ENCODE data around the gene RHOBTB3.
"Not testable (repeated sequence)": the region's sequence is repeated elsewhere in the genome, so short reads cannot be mapped to it uniquely, and the experiment has no call there.

RHOBTB3 gene

DNA sequence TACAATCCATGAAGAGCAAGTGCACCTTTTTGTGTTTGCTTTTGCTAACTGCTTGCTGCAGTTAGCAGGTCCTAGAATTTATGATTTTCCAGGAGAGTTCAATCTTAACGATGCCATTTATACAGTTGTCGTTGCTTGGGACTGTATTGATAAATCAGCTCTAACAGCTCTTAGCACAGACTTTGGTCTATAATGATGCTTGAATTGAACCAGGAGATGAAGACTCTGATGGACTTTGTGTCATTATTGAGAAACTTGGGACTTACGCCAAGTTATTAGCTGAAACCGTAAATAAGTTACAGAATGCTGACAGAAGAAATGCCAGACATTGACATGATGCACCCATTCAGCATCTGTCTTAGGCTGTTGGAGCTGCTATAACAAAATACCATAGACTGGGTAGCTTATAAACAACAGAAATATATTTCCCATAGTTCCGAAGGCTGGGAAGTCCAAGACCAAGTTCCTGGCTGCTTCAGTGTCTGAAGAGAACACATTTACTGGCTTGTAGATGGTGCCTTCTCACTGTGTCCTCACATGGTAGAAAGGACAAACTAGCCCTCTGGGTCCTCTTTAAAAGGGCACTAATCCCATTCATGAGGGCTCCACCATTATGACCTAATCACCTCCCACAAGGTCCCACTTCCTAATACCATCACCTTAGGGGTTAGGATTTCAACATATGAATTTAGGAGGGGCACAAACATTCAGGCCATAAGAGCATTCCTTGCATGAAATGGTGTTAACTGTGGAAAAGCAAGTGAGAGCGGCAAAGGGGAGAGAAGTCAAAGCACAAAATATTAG is 73.8 kb downstream of the RHOBTB3 start:
- no peak for DNase-seq

DNA sequence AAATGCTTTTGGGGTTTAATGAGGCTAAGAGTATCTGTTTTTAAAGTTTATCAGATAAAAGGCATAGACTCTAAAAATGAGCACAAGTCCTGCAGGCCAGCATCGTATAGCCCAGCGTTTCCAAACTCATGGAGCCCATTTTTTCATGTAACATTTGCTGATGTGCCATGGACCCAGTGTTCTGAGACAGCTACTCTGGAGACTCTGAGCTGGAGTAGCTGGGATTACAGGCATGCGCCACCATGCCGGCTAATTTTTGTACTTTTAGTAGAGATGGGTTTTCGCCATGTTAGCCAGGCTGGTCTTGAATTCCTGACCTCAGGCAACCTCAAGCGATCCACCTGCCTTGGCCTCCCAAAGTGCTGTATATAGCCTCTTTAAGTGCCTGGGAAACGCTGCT is 75.6 kb downstream of the RHOBTB3 start:
- no peak for DNase-seq

DNA sequence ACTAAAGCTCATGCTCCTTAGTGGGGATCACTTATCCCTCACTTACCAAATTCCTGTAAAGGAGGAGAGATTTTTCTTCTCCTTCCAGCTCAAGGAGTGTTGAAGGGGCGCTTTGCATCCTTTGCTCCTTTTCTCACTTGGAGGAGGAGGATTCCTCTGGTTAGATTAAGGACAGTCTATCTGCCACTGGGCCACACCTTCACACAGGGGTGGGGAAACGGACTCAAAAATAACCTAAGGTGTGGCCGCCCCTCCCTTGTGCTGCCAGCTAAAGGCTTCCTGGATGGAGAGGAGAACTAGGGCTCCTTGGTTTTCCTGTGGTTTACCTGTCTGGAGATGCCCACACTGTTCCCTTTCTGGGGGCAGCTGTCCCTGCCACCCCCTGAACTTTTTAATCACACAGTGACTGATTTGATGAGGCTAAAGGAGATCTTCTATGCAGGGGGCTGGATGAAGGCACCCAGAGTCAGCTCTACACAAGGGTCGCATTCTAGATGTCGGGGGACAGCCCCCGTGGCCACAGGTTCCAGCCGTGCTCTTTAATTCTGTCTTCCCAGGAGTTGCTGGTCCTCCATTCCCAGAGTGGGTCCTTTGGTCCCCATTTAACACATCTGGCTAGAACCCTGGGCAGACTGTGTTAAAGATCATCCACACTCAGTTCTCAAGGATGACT is 77.0 kb downstream of the RHOBTB3 start:
- DNase-seq = no peak

DNA sequence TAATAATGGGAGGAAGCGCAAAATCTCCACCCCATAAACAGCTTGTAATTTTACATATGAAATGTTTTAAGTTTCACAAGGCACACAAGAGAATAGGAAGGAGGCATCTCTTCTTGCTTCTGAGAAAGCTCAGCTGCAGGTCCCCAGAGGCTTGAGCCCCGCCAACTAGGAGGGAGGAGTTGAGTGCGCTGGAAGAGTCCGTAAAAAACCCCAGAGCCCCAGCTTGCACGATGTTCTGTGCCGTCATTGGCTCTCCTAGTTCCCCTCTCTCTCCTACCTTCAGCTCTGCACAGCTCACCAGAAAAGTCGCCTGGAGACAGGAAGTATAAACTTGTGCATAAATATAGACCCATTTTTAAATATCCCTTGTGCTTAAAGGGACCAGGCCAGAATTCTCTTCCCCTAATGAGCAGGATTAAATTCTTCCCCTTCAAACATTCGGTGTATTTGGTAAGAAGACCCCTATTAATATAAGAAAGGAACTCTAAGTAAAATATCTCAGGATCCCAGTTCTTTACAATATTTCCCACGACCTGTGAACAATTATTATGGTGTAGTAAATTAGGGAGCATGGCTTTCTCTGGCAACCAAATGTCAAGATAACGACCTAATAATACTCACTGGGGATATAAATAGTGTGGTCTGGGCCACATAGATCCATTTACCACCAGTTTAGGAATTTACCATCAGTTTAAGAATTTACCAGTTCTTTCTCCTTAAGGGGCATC is 77.7 kb downstream of the RHOBTB3 start:
- DNase-seq = peak; percentile 75

DNA sequence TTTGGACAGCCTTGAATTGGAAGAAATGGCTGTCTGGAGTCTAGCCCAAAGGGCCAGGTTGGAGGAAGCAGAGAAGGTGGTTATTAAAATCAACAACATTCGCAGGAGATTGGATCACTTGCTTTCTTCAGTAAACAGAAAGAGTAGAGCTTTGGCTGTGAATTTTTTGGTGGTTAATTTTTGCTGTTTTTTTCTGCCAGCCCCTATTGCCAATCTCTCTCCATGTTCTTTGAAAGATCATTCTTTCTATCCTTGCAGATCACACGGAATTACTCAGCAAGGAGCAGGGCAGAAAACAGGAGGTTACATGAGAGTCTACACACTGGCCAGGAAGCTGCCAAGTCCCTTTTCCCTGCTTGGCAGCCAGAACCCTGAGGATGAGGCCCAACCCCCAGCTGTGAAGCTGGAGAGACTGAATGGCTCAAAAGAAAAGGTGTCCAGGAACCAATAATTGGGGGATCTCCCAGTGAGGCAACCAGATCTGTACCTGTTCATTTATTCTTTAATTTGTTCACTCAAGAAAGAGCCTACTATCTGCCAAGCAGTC is 78.4 kb downstream of the RHOBTB3 start:
- no peak for DNase-seq

DNA sequence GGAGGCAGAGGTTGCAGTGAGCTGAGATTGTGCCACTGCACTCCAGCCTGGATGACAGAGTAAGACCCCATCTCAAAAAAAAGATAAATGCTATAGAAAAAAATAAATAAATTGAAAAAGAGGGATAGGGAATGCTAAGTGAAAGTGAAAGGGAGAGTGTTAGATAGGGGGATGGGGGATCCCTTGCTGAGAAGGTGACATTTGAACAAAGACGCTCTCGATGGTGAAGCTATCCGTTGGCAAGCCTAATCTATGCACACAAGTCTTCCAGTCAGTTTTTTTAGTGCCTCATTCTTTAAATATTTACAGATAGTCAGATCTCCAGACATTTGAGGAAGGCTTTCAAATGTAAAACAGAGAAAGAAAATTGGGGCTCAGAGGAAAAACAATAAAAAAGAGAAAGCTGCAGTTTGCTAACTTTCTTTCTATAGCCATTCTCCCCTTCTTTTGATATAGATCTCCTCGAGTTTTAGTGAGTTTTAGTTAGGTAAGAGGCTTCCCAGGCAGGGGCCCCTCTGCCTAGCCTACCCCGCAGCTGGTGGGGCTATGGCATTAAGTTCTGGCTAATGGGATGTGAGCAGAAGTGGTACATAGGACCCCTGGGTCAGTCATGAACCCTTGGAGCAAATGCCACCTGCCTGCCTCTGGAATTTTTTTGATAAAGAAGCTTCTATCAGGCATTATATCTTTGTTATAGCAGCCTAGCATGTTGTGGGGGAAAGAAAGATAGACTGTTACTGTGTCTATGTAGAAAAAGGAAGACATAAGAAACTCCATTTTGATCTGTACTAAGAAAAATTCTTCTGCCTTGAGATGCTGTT is 79.4 kb downstream of the RHOBTB3 start:
- no peak for DNase-seq

DNA sequence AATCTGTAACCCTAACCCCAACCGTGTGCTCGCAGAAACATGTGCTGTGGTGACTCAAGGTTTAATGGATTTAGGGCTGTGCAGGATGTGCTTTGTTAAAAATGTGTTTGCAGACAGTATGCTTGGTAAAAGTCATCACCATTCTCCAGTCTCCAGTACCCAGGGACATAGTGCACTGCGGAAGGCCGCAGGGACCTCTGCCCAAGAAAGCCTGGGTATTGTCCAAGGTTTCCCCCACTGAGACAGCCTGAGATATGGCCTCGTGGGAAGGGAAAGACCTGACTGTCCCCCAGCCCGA is 79.9 kb downstream of the RHOBTB3 start:
- not testable (repeated sequence) for DNase-seq

DNA sequence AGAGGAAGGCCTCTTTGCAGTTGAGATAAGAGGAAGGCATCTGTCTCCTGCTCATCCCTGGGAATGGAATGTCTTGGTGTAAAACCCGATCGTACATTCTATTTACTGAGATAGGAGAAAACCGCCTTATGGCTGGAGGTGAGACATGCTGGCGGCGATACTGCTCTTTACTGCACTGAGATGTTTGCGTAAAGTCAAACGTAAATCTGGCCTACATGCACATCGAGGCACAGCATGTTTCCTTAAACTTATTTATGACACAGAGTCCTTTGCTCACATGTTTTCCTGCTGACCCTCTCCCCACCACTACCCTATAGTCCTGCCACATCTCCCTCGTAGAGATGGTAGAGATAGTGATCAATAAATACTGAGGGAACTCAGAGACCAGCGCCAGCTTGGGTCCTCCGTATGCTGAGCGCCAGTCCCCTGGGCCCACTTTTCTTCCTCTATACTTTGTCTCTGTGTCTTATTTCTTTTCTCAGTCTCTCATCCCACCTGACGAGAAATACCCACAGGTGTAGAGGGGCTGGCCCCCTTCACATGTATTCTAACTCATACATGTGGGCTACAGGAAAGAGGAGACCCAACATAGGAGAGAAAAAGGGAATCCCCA is 80.4 kb downstream of the RHOBTB3 start:
- DNase-seq = not testable (repeated sequence)

DNA sequence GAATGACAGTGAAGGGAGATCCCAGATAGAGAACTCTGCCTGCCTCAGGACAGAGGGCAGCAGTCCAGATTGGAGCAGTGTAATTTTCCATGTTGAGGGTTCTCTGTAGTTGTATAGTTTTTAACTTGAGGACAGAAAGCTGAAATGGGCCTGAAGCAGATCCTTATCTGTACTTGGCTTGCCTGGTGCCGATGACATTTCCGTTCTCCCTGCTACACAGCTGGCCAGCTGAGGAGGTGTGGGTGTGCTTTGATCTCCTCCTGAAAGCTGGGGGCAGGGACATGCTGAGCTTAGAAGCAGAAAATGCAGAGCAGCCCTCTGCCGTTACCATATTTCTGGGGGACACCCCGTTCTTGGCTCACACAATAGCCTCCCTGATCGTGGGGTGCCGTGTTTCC is 80.9 kb downstream of the RHOBTB3 start:
- peak; percentile 27 for DNase-seq

DNA sequence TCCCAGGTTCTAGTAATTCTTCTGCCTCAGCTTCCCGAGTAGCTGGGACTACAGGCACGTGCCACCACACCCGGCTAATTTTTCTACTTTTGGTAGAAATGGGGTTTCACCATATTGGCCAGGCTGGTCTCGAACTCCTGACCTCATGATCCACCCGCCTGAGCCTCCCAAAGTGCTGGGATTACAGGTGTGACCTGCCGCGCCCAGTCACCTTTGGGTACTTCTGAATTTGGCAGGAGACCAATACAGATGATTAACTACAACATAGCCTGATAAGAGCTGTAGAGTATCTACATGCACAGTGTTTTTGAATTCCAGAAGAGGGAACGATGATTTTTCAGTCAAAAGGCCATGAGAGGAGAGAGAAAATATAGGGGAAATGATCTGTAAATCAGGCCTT is 81.9 kb downstream of the RHOBTB3 start:
- DNase-seq = not testable (repeated sequence)

DNA sequence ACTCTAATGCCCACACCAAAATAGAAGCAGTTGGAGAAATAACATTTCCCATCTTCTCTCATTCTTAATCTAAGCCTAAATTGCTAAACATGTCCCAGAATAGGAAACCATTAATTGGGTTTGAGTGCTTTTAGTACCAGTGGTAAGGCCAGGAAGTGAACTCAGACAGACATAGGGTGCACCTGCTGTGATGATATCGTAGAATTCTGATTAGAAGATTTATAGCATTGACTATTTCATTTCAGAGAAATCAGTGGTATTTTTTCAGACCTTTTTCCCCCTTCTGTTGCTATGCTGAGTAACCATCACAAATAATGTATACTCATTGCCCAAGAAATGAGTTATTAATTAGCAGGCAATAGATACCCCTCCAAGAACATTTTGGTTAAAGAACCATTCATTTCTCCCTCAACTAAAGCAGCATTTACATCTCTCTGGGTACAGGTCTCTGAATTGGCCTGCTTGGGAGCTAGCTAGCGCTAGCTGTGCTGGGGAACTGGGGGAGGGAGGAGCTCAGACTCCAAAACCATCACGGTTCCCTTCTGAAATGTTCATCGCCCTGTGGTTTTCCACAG is 84.1 kb downstream of the RHOBTB3 start:
- no peak for DNase-seq

DNA sequence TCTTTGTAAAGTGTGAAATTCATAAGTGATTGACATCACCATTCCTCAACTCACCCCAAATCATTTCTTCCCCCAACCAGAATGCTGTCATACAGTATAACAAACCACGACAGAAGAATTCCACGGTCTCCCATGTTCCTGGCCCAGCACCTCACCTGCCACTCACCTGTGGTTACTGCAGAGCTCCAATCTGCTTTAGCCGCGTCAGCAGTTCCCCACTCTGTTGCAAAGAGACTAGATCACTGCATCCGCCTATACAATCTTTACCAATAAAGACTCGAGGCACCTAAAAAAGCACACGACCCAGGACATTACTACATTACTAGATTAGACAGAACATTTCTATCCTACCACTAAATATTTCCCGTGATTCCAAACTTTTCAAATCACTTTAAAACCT is 85.2 kb downstream of the RHOBTB3 start:
- no peak for DNase-seq

DNA sequence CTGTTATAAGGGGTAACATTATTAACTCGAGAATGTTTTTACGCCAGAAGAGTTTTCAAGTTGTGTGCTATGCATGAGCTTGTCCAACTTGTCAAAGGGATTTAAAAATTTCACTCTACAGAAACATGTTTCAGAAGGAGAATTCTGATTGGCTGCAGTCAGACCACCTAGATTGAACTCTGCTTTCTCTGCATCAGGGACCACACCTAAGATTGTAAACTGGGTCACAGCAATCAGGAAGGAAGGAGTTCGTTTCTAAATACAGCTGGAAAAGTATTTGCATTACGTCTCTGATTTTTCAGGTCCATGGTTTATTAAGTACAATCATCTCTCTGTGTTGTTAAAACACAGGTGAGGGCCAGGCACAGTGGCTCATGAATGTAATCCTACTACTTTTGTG is 85.6 kb downstream of the RHOBTB3 start:
- DNase-seq = no peak

DNA sequence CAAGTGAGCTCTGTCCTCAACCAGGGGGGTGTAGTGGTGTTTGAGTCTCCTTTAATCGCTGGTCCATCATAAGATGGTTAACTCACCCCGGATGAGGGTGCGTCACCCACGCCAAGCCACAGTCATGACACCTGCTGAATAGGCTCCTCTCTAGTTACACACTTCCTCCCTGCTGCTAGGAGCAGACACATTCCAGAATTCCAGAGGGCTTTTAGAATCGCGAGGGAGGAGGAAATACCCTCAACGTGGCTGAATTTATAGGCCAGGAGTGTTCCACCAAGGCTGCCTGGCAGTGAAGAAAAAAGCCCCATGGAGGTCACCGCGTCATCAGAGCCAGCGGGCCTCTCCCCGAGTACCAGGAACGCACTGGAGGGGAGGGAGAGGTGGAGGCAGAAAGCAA is 86.3 kb downstream of the RHOBTB3 start:
- DNase-seq = peak; percentile 36

DNA sequence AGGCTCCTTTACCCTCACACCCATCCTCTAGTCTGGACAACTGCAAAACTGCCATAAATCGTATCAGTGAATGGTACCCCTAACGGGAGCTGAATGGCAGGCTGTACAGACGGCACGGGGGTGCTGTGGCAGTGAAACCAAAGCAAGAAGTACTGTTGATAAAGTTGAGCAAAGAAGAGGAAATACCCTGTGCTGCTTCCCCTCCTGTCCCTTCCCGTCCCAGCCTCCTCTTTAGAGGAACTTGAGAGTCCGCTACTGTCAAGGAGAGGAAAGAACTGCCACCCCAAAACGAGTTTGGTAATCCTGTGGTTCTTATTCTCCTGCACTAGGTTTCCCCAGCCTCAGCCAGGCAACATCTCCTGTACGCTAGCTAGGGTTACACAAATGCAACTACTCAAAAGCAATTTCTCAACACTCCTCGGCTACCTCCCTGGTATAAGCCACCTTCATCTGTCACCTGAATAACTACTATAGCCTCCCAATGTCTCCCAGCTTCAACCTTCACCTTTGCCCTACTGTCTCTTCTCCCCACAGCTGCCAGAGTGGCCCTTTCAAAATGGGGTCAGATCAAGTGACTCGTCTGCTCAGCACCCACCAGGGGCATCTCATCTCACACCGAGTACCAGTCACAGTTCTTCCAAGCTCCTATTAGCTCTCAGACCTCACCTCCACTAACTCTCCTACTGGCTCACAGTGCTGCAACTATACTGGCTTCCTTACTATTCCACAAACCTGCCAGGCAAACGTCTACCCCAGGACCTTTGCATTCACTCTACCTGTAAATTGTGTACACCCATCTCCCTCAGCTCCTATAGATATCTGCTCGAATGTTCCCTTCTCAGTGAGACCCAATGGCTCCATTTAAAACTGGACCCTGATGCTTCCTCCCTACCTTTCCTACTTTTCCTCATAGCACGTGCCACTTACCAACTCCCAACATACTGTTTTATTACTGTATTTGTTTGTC is 87.3 kb downstream of the RHOBTB3 start:
- DNase-seq = peak; percentile 29

DNA sequence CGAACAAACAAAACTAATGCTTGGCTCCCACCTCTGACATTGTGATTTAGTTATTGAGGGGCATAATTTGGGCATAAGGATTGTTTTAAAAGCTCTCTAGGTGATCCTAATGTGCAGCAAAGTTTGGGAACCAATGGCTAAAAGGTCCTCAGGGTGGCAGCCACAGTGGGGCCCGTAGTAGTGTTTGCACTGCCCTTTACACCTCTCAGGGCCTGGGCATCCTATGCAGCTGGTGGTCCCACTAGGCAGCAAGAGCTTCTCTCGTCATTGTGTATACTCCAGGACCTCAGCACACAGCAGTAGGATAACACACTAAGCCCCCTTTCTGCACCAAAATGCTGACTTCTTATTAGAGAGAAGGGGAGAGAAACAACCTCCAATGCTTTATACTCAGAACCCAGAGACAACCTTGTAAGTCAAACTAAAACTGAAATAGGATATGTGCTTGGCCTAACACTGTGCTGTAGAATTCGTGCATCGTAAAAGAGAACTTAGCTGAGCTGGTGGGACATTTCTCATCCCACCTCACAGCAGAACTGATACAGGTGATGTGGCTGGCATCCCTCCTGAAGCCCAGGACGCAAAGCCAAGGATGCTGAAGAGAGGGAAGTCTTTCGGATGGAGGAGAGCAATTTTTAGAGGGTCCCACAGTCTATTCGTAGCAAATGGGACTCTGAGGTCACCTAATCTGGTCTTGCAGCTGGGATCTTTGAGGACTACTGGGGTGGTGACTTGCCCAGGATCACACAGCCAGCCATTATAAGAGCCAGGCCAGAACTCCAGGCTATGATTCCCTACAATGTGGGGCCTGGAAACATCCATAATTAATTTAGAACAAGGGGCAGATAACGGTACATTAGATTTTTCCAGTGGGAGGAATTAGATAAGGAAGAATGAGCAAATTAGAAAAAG is 90.2 kb downstream of the RHOBTB3 start:
- no peak for DNase-seq

DNA sequence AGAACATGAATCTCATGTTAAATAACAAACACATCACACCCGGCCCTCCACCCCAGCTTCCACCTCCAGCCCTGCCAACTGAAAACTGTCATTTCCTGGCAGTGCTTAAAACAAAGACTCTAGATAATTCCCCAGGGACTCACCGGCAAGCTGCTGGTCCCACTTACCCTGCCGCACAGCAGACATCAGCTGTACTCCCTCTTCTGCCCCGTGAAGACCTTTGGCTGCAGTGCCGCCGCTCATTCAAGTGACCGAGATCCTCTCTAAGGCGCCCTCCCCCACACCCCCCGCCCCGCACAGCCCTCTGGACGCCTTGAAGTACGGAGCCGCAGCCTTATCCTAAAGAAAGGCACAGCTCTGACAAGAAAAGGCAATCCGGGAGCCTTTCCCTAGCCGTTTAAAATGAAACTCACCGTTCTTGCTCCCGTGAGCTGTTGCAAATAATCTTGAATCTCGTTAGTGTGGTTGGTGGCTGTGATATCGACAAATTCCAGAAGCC is 91.0 kb downstream of the RHOBTB3 start:
- DNase-seq = peak; percentile 20

DNA sequence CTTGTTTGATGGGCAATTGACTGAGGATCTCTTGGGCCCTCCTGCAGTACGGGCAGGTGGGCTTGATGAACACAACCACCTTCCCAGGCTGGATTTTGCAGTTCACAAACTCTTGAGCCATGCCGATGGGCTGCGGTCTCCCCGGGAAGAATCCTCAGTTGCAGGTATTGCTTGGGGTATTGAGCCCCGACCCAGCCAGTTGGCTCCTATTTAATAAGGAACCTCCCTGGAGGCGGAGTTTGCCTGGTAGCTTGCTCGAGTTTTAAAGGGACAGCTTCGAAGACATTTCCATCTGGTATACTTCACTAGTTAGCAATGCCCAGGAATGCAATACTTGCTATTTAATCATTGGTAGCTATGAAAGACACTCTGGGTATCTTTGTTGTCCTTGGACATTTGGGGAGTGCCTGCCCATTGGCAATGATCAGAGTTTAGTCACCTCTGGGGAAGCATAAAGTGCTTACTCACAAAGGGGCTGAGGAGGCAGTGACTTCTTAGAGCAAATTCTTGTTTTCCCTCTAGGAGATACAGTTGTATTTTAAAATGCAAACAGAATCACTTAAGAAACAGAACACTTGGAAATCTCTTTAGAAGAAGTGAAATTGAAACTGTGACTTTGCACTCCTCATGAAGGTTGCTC is 91.5 kb downstream of the RHOBTB3 start, which contains the start of gene GLRX:
Gene GLRX, minus strand, starts transcription at position 185 of the 640 bp plus-strand sequence. Its CDS starts 64 bp downstream, at position 121.
- DNase-seq = peak; percentile 50
